NCI-H146 treated with DMSO at 0.1 percent for 48 hours (cell line): Measurements from ENCODE around the gene EFL1.

ENCODE experiments used
- DNase-seq: peaks from one replicate; lab custom pipeline; 2025; ENCODE audit not compliant: unreplicated experiment; lab: John Stamatoyannopoulos, UW

Gene EFL1

DNA sequence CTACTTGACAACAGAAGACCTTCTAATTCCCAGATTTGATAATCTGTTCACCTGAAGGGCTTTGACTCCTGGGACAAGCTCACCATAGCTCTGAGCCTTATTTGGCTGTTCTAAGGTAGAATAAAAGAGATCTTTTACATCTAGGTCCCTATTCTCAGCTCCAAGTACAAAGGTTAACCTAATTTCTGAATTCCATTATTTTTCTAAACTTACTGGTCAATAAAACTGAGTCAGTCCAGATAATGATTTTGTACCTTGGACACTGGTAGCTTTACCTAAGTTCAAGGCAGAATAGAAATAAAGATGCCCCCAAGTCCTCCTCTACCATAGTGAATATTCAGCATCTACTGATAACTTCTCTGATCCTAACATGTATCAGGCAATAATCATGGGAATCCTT lies 135.0 kb downstream of the EFL1 start:
- no peak for DNase-seq

DNA sequence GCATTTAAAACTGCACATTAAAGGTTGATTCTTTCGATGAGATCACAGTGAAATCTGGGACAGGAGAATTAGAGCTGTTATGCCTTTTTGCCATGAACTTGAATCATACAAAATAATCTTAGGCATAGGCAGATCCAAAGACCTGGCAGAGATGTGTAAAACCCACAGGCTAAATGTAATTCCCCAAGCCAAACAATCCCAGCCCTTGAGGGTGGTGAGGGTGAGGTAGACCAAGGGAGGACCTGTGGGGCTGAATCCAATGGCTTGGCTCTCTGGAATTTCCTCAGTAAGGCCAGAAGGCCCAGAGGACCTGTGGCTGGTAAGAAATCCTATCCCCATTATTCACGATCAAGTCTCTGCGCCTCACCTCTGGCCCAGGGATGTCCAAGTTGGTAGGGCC lies 136.2 kb downstream of the EFL1 start:
- DNase-seq: no peak

DNA sequence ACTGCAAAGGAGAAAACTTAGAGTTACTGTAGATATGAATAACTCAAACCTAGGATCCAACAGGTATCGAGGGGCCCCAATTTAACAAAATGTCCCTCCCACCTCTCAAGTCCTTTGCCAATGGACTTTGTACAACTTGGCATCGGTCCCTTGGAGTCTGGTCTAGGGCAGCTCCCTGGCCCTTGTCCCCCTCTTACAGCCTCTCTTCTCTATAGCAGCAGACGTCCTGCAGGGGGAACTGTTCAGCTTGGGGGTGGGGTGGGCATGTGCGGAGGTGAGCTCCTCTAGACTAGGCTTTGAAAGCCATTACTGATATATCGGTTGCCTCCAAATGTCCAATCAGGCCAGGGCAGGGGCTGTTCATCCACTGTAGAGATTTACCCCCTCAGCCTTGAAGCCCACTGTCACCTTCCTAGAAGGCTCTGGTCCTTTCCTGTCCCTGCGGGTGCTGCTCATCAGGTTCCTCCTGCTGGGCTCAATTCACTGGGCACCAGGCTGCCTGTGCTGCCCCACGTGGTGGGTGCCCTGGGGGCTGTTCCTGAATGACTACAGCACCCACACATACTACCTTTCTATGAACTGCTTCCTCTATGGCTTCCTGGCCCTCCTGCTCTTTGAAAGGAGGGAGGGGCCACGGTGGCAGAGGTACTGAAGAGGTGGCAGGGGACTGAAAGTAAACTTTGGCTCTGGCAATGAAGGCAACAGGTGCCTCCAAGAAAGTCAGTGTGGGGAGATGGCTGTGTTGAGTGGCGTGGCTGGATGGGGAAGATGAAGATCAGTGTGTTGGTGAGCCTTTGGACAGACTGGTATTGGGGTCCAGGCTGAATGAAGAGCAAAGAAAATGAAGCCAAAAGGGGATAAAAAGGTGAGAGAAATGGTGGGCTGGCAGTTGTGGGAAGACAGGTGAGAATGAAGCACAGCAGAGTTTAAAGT lies 137.9 kb downstream of the EFL1 start:
- DNase-seq: no peak

DNA sequence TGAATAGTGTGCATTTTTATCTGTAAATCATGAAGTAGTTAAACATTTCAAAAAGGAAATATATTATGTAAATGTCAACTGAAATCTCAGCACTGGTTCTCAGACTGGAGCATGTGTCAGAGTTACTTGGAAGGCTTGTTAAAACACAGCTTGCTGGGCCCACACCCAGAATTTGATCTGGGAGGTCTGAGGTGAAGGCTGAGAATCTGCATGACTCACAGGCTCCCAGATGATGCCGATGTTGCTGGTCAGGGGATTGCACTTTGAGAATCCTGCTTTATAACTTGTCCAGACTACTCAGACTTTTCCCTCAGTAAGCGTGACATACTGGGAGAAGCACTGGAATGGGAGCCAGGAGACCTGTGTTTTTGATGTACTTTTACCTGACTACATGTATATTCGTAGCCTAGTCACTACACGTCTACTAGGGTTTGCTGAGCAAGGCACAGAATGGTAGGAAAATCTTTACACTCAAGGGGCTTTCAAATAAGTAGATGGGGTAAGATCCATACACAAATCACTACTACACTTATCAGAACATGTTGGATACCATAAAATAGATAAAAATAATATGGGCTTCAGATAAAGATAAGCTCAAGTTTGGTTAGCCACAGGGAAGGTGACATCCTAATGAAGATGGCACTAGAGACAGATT lies 139.7 kb downstream of the EFL1 start:
- no peak for DNase-seq

DNA sequence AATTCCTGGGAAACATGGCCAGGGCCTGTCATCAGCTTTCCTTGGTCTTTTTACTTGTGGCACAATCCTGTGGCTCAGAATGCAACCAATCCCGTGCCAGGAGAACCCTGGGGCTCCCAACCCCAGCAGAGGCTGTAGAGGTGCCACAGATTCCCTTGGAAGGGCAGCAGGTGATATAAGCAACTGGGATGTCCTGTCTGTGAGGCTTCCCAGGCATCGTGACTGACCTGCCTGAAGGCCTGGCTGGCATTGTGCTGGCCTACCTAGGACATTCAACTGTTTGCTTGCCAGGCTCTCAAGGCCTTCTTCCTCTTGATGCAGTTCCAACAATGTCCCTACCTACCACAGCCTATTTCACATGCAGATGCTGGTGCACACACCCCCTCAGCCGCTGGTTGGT lies 144.5 kb downstream of the EFL1 start:
- DNase-seq: no peak

DNA sequence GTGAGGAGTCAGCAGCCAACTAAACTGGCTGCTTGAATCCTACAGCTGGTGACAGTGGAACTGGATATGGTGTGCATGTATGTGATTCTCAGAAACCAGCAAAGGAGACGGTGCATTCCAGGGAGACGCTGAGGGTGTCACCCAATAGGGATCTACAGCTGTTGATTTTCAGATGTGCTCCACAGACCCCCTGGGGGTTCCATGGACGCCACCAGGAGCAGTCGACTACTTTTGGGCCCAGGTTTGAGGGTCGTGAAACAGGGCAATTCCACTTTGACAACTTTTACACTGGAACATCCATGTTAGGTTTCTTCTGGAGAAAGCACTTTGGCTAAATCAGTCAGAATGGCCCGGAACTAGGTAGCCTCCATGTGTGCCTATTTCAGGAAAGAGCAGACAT lies 145.2 kb downstream of the EFL1 start:
- no peak for DNase-seq

DNA sequence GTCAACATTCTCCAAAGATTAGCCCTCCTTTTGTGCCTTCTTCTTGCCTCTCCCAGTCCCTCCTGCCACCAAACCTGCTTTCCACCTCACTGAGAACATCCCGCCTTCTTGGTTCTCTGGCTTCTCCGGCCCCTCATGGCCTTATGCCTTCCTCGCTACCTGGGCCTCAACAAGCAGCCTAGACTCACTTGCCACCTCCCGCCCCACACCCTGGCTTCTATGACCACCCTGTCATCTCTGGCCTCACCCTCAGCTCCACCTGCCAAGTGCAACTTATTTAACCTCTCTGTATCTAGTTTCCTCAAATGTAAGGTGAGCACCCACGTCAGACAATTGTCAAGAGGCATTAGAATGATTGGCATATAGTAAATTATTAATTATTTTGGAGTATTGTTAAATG lies 147.9 kb downstream of the EFL1 start:
- no peak for DNase-seq

DNA sequence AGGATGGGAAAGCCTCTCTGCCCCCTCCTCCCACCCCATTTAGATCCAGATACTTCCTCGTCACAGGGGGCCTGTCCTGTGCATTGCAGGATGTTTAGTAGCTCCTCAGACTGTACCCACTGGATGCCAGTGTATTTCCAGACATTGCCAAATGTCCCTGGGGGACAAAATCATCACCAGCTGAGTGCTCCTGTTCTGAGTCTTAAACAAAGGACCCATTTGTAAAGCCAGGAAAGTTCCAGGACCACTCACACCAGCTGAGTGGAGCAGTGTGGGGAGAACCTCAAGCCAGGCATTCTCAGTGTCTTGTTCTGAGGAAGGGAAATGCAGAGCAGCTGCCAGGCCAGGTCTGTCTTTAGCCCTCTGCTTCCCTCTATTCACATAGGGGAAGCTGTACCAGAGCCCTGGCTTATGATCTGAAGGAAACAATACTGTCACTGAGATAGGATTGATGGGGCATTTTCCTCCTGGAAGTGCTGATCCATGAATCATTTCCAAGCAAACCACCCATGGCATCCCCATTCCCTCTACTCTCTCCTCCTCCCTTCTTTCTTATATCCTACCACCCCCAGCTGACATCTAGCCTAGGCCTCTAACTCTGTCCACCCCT lies 149.3 kb downstream of the EFL1 start:
- DNase-seq: no peak

DNA sequence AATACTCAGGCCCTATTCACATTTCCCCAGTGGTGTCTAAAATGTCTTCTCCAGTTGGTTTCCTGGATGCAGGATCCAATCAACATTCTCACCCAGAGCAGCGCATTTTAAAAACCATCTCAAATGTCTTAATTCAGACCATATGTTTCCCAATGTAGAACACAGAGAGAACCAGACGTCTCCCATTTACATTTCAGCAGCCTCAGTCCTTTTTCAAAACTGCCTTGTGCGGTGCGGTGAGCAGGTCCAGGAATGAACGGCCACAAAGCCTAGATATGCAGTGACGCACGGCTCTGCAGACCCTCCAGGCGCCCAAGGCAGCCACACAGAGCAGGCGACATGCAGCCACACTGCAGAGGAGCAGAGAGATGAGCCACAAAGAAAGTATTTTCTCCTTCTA lies 150.6 kb downstream of the EFL1 start:
- no peak for DNase-seq

DNA sequence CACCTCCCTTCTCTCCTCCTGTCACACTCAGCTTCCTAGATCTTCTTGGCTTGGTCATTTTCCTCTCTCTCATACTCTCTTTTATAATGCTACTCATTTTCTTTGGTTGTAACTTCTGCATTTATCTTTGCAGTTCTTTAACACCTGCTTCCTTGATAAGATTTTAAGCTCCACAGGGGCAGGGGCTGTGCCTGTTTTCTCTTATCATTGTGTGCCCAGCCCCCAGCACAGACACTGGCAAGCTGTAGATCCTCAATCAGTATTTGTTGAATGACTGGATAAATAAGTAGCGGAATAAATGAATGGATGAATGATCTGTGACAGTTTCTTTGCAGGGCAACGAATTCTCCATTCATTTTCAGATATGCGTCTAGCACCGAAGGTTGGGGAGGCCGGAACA lies 152.4 kb downstream of the EFL1 start:
- no peak for DNase-seq

DNA sequence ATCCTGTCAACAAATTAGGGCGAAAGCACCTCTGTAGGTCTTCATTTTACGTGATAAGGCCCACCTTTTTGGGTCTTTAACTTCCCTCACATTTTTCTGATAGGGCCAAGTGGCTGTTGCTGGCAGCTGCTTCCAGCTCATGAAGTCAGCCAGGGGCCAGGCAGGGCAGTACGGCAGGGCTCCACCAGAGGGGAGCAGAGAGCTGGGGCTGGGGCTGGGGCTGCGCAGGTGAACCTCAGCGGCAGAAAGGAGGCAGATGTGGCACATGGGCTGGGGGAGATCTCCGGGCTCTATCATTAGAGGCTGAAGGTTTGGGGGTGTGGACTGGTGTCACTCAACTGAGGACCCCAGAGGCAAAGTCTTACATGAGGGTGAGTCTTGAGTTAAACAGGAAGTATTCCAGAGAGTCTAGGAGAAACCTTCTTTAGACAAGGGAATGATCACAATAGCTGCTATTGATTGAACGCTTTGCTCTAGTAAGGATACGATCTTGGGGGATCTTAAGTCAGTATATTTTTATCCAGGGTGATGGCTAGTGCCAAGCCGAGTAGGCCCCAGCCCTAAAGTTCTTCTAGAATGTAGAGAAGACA lies 153.9 kb downstream of the EFL1 start:
- peak; percentile 15 for DNase-seq

DNA sequence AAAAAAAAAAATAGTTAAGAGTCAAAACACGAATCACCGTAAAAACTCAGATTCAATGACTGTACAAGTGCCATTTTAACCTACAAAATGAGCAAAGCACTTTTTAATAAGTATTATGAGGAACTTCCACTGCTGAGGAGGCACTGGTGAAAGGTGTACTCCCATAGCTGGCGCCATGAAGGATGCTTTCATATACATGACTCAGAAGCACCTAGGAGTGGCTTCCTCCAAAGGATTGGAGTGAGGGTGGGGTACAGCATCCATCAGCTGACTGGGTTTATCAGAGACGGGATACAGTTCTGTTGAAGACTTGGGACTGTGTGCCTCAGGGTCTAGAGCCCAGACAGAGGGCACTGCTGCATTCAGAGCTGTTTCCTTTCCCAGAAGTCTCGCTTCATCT lies 155.9 kb downstream of the EFL1 start:
- DNase-seq: no peak

DNA sequence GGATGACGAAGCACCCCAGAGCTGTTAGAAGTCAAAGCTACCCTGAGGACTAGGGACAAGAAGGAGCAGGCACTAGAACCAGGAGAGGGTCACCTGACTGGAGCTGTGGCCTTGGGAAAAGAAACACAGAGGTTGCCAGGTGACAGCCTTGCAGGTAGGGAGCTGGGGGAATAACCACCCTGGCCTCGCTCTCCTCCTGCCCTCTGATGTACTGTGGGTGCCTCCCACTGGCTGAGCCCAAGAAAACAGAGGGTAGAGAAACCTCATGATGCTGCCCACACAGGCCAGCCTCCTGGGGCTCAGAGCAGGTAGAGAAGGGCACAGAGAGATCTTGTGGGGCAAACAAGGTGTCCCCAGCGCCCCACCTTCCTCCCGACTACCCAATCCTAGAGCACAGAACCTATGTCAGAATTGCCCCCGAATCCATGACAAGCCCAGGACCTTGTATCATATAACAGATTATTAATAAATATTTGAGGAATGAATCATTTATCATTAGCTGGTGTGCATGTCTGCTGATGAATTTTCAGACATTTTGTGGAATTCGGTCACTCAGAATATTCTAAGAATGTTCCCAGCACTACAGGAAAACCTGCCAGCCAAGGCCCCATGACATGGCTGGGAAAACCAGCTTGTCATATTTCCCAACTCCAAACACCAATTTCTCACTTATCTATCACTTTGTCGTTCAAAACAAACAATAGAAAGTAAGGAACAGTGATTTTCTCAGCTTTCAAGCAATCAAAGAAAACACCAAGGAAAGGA lies 156.9 kb downstream of the EFL1 start:
- DNase-seq: peak; percentile 57

DNA sequence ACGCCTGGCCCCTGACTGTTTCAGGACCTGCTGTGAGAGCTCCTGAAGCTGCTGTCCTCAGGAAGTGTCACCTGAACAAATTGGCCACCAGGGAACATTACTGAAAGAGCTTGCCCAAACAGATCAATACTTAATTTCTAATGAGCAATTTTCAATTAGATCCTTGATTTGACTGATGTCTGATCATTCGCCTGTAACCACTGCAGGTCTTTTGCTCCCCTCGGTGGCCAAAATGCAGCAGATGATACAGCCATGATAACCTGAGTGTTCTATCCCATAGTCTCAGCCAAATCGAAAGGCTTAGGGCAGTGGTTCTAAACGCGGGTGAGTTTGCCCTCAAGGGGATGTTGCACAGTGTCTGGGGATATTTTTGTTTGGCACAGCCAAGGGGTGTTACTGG lies 159.1 kb downstream of the EFL1 start:
- peak; percentile 79 for DNase-seq

DNA sequence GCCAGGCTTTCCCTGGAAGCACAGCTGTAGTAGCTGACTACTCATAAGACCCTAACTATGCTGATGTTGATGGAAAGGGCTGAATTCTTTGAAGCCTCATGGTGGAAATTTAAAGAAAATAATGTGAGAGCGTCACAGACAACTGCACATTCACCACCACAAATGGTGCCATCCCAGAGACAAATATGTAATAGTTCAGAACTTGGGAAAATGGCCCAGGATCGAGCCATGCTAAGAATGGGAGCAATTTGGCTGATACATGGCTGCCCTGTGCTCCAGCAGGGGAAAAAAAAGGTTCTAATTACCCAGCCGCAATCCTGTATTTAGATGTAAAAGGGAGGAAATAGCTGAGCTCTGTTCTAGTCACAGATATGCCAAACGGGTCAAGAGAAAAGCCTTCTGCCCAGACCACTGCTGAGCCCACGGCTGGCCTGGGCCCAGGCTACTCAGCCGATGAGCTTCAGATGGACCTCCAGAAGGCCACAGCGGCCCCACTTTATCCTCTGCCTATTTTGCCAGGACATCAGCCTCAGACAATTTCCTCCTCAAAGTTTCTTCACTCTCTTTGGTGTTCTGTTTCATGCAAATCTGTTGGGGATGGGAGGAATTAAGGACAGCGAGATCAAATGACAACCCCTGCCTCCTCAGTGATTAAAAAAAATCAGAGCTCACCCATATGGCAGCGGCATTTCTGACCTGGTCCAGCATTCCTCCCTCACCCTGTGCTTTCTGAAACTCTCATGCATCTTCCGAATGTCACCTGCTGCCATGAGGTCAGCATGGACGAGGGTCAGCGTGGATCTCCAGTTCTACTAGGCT lies 162.2 kb downstream of the EFL1 start:
- DNase-seq: no peak

DNA sequence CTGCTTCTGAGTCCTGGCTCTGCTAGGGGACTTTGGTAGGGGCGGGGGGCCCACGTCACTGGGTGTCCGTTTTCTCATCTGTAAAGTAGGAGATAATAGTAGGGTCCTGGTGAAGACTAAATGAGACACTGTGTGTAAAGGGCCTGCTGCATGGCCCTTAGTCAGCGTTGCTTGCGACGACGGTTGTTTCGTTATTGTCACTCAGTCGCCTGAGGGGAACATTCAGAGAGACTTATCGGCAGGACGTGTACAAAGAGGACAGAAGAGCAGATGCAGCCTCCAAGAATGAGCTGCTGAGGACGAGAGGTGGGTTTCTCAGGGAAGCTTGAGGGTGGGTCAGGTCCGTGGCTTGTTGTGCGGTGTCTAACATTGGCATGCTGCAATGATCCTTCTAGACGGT lies 163.9 kb downstream of the EFL1 start:
- DNase-seq: no peak

DNA sequence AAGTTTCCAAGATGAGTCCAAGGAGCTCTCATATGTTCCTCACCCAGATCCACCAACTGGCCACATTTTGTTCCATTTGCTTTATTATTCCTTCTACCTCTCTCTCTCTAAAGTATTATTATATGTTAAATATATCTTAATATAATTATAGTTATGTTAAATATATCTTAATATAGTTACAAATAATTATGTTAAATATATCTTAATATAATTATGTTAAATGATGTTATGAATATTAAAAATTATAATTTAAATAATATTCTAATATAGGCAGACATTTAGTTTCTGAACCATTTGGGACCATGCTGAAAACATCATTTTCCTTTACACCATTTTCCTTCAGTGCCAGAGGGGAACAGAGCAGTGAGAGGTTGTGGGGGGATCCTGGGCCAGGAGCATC lies 166.7 kb downstream of the EFL1 start:
- DNase-seq: no peak

DNA sequence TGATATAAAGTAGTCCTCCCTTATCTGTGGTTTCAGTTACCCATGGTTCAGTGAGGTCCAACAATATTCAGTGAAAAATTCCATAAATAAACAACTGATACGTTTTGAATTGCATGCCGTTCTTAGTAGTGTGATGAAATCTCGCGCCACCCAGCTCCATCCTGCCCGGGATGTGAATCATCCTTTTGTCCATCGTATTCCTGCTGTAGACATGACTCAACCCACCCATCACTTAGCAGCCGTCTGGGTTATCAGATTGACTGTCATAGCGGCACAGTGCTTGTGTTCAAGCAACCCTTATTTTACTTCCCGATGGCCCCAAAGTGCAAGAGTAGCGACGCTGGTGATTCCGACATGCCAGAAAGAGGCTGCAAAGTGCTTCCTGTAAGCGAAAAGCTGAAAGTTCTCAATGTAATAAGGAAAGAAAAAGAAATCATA lies 168.7 kb downstream of the EFL1 start:
- no peak for DNase-seq

DNA sequence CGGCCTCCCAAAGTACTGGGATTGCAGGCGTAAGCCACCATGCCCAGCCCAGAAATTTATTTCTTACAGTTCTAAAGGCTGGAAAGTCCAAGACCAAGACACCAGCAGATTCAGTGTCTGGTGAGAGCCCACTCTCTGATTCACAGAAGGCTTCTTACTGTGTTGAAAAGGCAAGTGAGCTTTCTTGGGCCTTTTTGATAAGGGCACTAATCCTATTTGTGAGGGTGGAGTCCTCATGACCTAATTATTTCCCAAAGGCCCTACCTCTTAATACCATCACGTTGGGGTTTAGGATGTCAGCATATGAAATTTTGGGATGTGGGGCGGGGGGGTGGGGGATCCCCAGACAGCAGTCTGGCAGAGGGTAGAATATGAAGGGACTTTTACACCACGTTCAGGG lies 169.2 kb downstream of the EFL1 start:
- no peak for DNase-seq

DNA sequence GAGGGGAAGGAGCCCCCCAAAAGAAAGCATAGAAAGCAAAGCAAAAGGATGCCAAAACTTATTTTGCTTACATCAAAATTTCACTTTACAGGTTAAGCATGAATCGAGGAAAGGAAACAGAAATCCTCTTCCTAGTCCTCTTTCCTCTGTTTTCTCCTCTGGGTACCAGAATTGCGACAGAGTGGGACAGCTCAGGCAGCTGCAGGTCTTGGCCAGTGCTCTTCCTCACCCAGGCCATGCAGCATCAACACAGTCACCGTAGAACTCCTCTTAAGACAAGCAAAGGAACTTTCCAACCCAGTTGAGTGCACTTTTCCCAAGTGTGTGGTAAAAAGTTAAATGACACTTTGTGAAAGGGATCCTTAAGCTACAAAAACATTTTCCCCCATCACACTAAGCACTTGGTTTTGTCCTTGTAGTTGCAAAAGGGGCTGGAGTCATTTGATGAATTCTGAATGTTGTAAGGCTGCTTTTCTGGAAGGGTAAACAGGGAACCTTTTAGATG lies 170.8 kb downstream of the EFL1 start:
- DNase-seq: no peak
